ENCODE results near the gene MAGEA9B.
"Not testable (repeated sequence)": the region's sequence is repeated elsewhere in the genome, so short reads cannot be mapped to it uniquely, and the experiment has no call there.

The MAGEA9B gene

DNA sequence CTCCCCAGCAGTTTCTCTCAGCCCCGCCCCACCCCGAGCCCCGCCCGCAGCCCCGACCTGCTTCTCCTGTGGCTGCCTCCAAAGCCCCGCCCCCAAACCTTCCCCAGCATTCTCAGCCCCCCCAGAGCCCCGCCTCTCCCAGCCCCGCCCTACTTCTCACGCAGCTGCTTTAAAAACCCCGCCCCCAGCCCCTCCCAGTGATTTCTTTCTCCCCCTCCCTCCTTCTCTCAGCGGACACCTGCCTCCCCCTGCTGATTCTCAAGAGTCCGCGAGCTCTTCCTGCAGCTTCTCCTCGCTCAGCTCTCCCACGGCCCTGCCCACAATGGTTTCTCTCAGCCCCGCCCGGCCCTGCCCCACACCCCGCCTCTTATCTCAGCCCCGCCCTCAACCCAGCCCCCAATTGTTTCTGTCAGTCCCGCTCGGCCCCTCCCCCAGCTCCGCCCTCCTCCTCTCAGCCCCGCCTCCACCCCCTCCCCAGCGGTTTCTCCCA lies 47.1 kb downstream of the MAGEA9B start:
- H4K20me1 ChIP-seq (ENCODE audit: insufficient read depth, low read length, poor library complexity, severe bottlenecking), result no peaks in the 10 kb centered on the region
- no peaks in the 10 kb centered on the region for H3K27me3 ChIP-seq (ENCODE audit: insufficient read depth, low read length, poor library complexity, severe bottlenecking)
- peak overlapping the region; percentile 79 for H2AFZ ChIP-seq (ENCODE audit: low read length)
- no peaks in the 10 kb centered on the region for H3K4me1 ChIP-seq (ENCODE audit: insufficient read depth, low read length, poor library complexity, severe bottlenecking)
- H3K4me3 ChIP-seq (ENCODE audit: low read length, poor library complexity, severe bottlenecking), result peak overlapping the region; percentile 83
- H3F3A ChIP-seq (ENCODE audit: low read depth), result no peaks in the 10 kb centered on the region
- peak overlapping the region; percentile 81 for H3K9ac ChIP-seq (ENCODE audit: low read depth, low read length, poor library complexity, severe bottlenecking)
- peak overlapping the region; percentile 85 for H3K4me2 ChIP-seq (ENCODE audit: low read depth, low read length, poor library complexity, severe bottlenecking)
- no peak for TF ChIP-seq EZH2phosphoT487 (IDR thresholded peaks at IDR 0.05; ENCODE audit: borderline replicate concordance)
- TF ChIP-seq, protein P1, sequence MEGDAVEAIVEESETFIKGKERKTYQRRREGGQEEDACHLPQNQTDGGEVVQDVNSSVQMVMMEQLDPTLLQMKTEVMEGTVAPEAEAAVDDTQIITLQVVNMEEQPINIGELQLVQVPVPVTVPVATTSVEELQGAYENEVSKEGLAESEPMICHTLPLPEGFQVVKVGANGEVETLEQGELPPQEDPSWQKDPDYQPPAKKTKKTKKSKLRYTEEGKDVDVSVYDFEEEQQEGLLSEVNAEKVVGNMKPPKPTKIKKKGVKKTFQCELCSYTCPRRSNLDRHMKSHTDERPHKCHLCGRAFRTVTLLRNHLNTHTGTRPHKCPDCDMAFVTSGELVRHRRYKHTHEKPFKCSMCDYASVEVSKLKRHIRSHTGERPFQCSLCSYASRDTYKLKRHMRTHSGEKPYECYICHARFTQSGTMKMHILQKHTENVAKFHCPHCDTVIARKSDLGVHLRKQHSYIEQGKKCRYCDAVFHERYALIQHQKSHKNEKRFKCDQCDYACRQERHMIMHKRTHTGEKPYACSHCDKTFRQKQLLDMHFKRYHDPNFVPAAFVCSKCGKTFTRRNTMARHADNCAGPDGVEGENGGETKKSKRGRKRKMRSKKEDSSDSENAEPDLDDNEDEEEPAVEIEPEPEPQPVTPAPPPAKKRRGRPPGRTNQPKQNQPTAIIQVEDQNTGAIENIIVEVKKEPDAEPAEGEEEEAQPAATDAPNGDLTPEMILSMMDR (conservative IDR thresholded peaks at IDR 0.05; ENCODE audit: low read length), result no peak
- H3K9me3 ChIP-seq (ENCODE audit: insufficient read depth, low read depth, low read length), result no peaks in the 10 kb centered on the region
- H3K9me2 ChIP-seq (replicated peaks; ENCODE audit: low read depth, low read length), result no peaks in the 10 kb centered on the region
- H3K36me3 ChIP-seq (ENCODE audit: insufficient read depth, low read length), result no peaks in the 10 kb centered on the region
- peaks cover 5% of the 10 kb centered on the region; the same call in 1 of the 2 replicates for H3K79me2 ChIP-seq (ENCODE audit: insufficient read depth, low read length)

DNA sequence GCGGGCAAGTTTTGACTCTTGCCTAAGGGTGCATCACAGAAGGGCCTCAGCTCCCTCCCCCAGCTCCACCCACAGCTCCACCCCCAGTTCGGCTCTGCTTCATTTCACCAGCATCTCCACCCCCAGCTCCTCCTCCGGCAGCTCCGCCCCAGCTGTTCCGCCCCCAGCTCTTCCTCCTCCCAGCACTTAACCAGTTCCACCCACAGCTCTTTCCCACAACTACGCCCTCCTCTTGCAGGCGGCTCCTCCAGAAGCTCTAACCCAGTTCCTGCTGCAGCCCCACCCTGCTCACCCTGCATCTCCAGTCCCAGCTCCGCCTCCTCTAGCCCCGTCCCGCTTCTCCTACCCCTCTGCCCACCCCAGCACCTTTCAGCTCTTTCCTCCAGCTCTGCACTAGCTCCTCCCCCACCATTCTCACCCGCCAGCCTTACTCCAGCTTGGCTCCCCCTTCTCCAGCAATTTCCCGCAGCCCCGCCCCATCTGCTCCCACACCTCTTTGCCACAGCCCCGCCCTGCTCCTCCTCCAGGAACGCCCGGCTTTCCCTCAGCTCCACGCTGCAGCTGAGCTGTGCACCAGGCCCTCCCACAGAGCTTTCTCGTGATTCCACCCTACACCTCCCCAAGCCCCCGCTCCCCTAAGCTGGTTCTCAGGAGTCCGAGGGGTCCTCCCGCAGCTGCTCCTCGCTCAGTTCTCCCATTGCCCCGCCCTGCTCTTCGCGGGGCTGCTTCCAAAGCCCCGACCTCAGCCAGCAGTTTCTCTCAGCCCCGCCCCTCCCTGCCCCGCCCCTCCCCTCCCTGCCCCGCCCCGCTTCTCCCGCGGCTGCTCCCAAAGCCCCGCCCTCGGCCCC lies 47.8 kb downstream of the MAGEA9B start:
- H3K9me2 ChIP-seq (replicated peaks; ENCODE audit: low read depth, low read length), result no peaks in the 10 kb centered on the region
- peak overlapping the region; percentile 55; the same call in 1 of the 2 replicates for H2AFZ ChIP-seq (ENCODE audit: low read length)
- H4K20me1 ChIP-seq (ENCODE audit: insufficient read depth, low read length, poor library complexity, severe bottlenecking), result no peaks in the 10 kb centered on the region
- no peaks in the 10 kb centered on the region for H3K9me3 ChIP-seq (ENCODE audit: insufficient read depth, low read depth, low read length)
- H3K27me3 ChIP-seq (ENCODE audit: insufficient read depth, low read length, poor library complexity, severe bottlenecking), result no peaks in the 10 kb centered on the region
- H3K4me2 ChIP-seq (ENCODE audit: low read depth, low read length, poor library complexity, severe bottlenecking), result peak overlapping the region; percentile 72
- H3K36me3 ChIP-seq (ENCODE audit: insufficient read depth, low read length), result no peaks in the 10 kb centered on the region
- TF ChIP-seq, protein P1 (conservative IDR thresholded peaks at IDR 0.05; ENCODE audit: low read length), result no peak
- no peak for TF ChIP-seq EZH2phosphoT487 (IDR thresholded peaks at IDR 0.05; ENCODE audit: borderline replicate concordance)
- H3K9ac ChIP-seq (ENCODE audit: low read depth, low read length, poor library complexity, severe bottlenecking), result peak overlapping the region; percentile 72
- peaks cover 5% of the 10 kb centered on the region; the same call in 1 of the 2 replicates for H3K79me2 ChIP-seq (ENCODE audit: insufficient read depth, low read length)
- H3F3A ChIP-seq (ENCODE audit: low read depth), result no peaks in the 10 kb centered on the region
- no peaks in the 10 kb centered on the region for H3K4me1 ChIP-seq (ENCODE audit: insufficient read depth, low read length, poor library complexity, severe bottlenecking)
- H3K4me3 ChIP-seq (ENCODE audit: low read length, poor library complexity, severe bottlenecking), result peak overlapping the region; percentile 81

DNA sequence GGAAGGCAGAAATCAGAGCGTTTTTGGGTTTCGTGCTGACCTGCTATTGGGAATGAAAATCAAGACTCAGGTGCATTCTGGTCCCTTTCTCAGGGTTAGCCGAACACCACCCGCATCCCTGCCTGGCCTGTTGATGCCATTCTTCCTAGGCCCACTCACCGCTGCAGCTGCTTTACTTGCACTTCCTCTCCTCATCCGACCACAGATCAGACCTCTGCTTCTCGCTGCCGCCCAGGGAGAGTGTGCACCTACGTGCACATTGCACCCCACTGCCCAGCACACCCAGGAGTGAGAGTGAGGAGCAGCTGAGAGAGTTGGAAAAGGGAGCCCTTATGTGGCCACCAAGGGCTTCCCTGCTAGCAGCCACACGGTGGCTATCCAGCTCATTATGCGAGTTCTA lies 49.8 kb downstream of the MAGEA9B start:
- H3K27me3 ChIP-seq (ENCODE audit: insufficient read depth, low read length, poor library complexity, severe bottlenecking); H3K4me2 ChIP-seq (ENCODE audit: low read depth, low read length, poor library complexity, severe bottlenecking); H3K4me1 ChIP-seq (ENCODE audit: insufficient read depth, low read length, poor library complexity, severe bottlenecking); H3K36me3 ChIP-seq (ENCODE audit: insufficient read depth, low read length); H3K79me2 ChIP-seq (ENCODE audit: insufficient read depth, low read length); H3K4me3 ChIP-seq (ENCODE audit: low read length, poor library complexity, severe bottlenecking); H2AFZ ChIP-seq (ENCODE audit: low read length); H3K9me2 ChIP-seq (replicated peaks; ENCODE audit: low read depth, low read length); H3K9me3 ChIP-seq (ENCODE audit: insufficient read depth, low read depth, low read length); H3K9ac ChIP-seq (ENCODE audit: low read depth, low read length, poor library complexity, severe bottlenecking); H4K20me1 ChIP-seq (ENCODE audit: insufficient read depth, low read length, poor library complexity, severe bottlenecking); H3F3A ChIP-seq (ENCODE audit: low read depth): not testable (repeated sequence)

DNA sequence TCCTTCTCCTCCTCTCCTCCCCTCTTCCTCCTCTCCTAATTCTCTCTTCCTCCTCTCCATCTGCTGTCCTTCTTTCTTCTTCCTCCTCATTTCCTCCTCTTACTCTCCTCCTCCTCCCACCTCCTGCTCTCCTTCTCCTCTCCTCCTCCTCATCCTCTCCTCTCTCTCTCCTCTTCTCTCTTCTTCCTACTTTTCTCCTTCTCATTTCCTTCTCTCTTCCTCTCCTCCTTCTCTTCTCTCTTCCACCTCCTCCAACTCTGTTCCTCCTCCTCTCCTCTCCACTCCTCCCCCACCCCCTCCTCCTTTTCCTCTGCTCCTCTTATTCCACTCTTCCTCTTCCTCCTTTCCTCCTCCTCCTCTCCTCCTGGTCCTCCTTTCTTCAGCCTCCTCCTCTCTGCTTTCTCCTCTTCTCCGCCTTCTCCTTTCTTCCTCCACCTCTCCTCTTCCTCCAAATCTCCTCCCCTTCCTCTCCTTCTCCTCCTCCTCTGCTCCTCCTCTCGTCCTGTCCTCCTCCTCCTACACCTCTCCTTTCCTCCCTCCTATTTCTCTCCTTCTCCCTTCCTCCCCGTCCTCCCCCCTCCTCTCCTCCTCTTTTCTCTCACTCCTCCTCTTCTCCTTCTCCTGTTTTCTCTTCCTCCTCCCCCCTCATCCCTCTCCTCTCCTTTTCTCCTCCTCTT lies 52.2 kb downstream of the MAGEA9B start:
- not testable (repeated sequence) for H3K4me1 ChIP-seq (ENCODE audit: insufficient read depth, low read length, poor library complexity, severe bottlenecking); H3K9me3 ChIP-seq (ENCODE audit: insufficient read depth, low read depth, low read length); H3K9me2 ChIP-seq (replicated peaks; ENCODE audit: low read depth, low read length); H3K4me2 ChIP-seq (ENCODE audit: low read depth, low read length, poor library complexity, severe bottlenecking); H4K20me1 ChIP-seq (ENCODE audit: insufficient read depth, low read length, poor library complexity, severe bottlenecking); H3K9ac ChIP-seq (ENCODE audit: low read depth, low read length, poor library complexity, severe bottlenecking); H3K79me2 ChIP-seq (ENCODE audit: insufficient read depth, low read length); H2AFZ ChIP-seq (ENCODE audit: low read length); H3K4me3 ChIP-seq (ENCODE audit: low read length, poor library complexity, severe bottlenecking); H3F3A ChIP-seq (ENCODE audit: low read depth); H3K36me3 ChIP-seq (ENCODE audit: insufficient read depth, low read length); H3K27me3 ChIP-seq (ENCODE audit: insufficient read depth, low read length, poor library complexity, severe bottlenecking)

DNA sequence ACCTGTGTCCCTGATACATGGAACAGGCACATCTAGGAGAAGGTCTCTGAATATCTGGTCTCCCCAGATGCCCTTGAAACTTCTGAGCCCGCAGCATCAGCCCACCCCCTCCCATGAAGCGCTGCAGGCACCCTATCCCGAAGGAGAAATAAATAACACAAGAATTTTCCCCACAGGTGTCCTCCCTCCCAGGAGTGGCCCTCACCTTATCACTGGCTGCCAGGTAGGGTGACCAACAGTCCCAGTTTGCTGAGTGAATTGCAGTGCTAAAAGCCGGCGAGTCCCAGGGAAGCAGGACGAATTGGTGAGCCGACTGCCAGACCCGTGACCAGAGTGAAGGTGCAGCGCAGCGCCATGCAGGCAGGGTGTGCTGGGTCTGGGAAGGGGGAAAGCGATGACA lies 53.3 kb downstream of the MAGEA9B start:
- not testable (repeated sequence) for H3K9me3 ChIP-seq (ENCODE audit: insufficient read depth, low read depth, low read length); H3F3A ChIP-seq (ENCODE audit: low read depth); H4K20me1 ChIP-seq (ENCODE audit: insufficient read depth, low read length, poor library complexity, severe bottlenecking); H3K9ac ChIP-seq (ENCODE audit: low read depth, low read length, poor library complexity, severe bottlenecking); H3K4me3 ChIP-seq (ENCODE audit: low read length, poor library complexity, severe bottlenecking); H3K9me2 ChIP-seq (replicated peaks; ENCODE audit: low read depth, low read length); H3K4me2 ChIP-seq (ENCODE audit: low read depth, low read length, poor library complexity, severe bottlenecking); H3K79me2 ChIP-seq (ENCODE audit: insufficient read depth, low read length); H2AFZ ChIP-seq (ENCODE audit: low read length); H3K4me1 ChIP-seq (ENCODE audit: insufficient read depth, low read length, poor library complexity, severe bottlenecking); H3K36me3 ChIP-seq (ENCODE audit: insufficient read depth, low read length); H3K27me3 ChIP-seq (ENCODE audit: insufficient read depth, low read length, poor library complexity, severe bottlenecking)

All from Loucy (cell line).